GM23338 (cell line): ENCODE data around the gene RPL10A. TPM values are rescaled to one million over a fixed set of nuclear protein-coding genes. Genes with fewer than 3 reads are reported as not detected.

Source experiments
- ATAC-seq: fragments of 200-7000 bp; cut with Tn5 transposase; 3 replicates; pipeline ENCODE4 v1.9.1; 2020
- DNase-seq: peaks from one replicate; pipeline ENCODE4 v3.0.0-alpha.2; 2015; ENCODE audit warnings: low spot score
- H2AFZ ChIP-seq: fragments of 200-600 bp; sonication (generic); 2 replicates; pipeline ENCODE4 v1.8.0; 2016; ENCODE audit warnings: antibody characterized with exemption, mild to moderate bottlenecking, moderate library complexity
- H3F3A ChIP-seq: fragments of 200-600 bp; sonication (generic); replicated peaks from 2 replicates; pipeline ENCODE4 v1.8.0; 2017; ENCODE audit warnings: antibody characterized with exemption, mixed run types, low read depth
- H3K27ac ChIP-seq: fragments of 200-600 bp; sonication (generic); 2 replicates; pipeline ENCODE4 v1.6.1; 2016; ENCODE audit warnings: low read depth
- H3K27me3 ChIP-seq: fragments of 200-600 bp; sonication (generic); 2 replicates; pipeline ENCODE4 v1.8.0; 2016; ENCODE audit warnings: mild to moderate bottlenecking, mixed run types, moderate library complexity; ENCODE audit not compliant: insufficient read depth
- H3K36me3 ChIP-seq: fragments of 200-600 bp; sonication (generic); 2 replicates; pipeline ENCODE4 v1.8.0; 2016; ENCODE audit warnings: mild to moderate bottlenecking; ENCODE audit not compliant: insufficient read depth
- H3K4me1 ChIP-seq: fragments of 200-600 bp; sonication (generic); 2 replicates; pipeline ENCODE4 v1.8.0; 2016; ENCODE audit warnings: mild to moderate bottlenecking, moderate library complexity; ENCODE audit not compliant: insufficient read depth
- H3K4me2 ChIP-seq: fragments of 200-600 bp; sonication (generic); 2 replicates; pipeline ENCODE4 v1.7.1; 2017; ENCODE audit warnings: mixed run types
- H3K4me3 ChIP-seq: fragments of 200-600 bp; sonication (generic); 2 replicates; pipeline ENCODE4 v1.6.1; 2016; ENCODE audit warnings: mixed run types
- H3K79me2 ChIP-seq: fragments of 200-600 bp; sonication (generic); replicated peaks from 2 replicates; pipeline ENCODE4 v1.8.0; 2017; ENCODE audit warnings: mild to moderate bottlenecking; ENCODE audit not compliant: insufficient read depth
- H3K9me2 ChIP-seq: fragments of 200-600 bp; sonication (generic); 2 replicates; pipeline ENCODE4 v1.8.0; 2017; ENCODE audit not compliant: insufficient read depth
- H4K20me1 ChIP-seq: fragments of 200-600 bp; sonication (generic); replicated peaks from 2 replicates; pipeline ENCODE4 v1.8.0; 2017; ENCODE audit warnings: mild to moderate bottlenecking; ENCODE audit not compliant: insufficient read depth
- H3K27ac Mint-ChIP-seq: 2 replicates; pipeline ENCODE4 v1.8.0; 2020; ENCODE audit warnings: inconsistent platforms, mild to moderate bottlenecking, moderate library complexity, mixed read lengths
- H3K27me3 Mint-ChIP-seq: 3 replicates; pipeline ENCODE4 v1.8.0; 2022; ENCODE audit warnings: low read depth, mild to moderate bottlenecking, moderate library complexity, mixed read lengths, inconsistent platforms; ENCODE audit not compliant: insufficient read depth, poor library complexity
- H3K36me3 Mint-ChIP-seq: 3 replicates; pipeline ENCODE4 v1.8.0; 2021; ENCODE audit warnings: low read depth, mild to moderate bottlenecking, inconsistent platforms, moderate library complexity, mixed read lengths
- H3K4me1 Mint-ChIP-seq: 3 replicates; pipeline ENCODE4 v1.8.0; 2020; ENCODE audit warnings: mild to moderate bottlenecking, inconsistent platforms, mixed read lengths
- H3K4me3 Mint-ChIP-seq: 3 replicates; pipeline ENCODE4 v1.8.0; 2021; ENCODE audit warnings: moderate library complexity, mild to moderate bottlenecking, inconsistent platforms, mixed read lengths
- H3K9me3 Mint-ChIP-seq: 3 replicates; pipeline ENCODE4 v1.8.0; 2020; ENCODE audit warnings: moderate library complexity, mild to moderate bottlenecking, inconsistent platforms, mixed read lengths
- CREB1 ChIP-seq: fragments of 250-450 bp; sonication (Bioruptor Pico); IDR thresholded peaks from 2 replicates; pipeline ENCODE4 v1.5.0; 2020; ENCODE audit warnings: low read depth, mild to moderate bottlenecking, moderate library complexity
- EZH2 ChIP-seq: fragments of 200-600 bp; sonication (generic); IDR thresholded peaks from one replicate; pipeline ENCODE4 v1.8.0; 2017; ENCODE audit warnings: antibody characterized with exemption, mild to moderate bottlenecking, low read depth; ENCODE audit not compliant: unreplicated experiment
- POLR2AphosphoS5 ChIP-seq: IDR thresholded peaks from 2 replicates; pipeline ENCODE4 v1.6.1; 2016; ENCODE audit warnings: antibody characterized with exemption, low read depth
- STAT1 ChIP-seq: IDR thresholded peaks from one replicate; pipeline ENCODE4 v1.6.1; 2016; ENCODE audit warnings: antibody characterized with exemption; ENCODE audit not compliant: unreplicated experiment
- ZNF114 ChIP-seq: fragments of 250-450 bp; sonication (Bioruptor Pico); IDR thresholded peaks from 2 replicates; pipeline ENCODE4 v1.5.0; 2020; ENCODE audit warnings: mild to moderate bottlenecking, moderate library complexity
- ZNF331 ChIP-seq: fragments of 250-450 bp; sonication (Bioruptor Pico); IDR thresholded peaks from 2 replicates; pipeline ENCODE4 v1.5.0; 2020; ENCODE audit warnings: low read depth, mild to moderate bottlenecking, moderate library complexity
- ZNF462 ChIP-seq: fragments of 250-450 bp; sonication (Bioruptor Pico); IDR thresholded peaks from 2 replicates; pipeline ENCODE4 v1.5.0; 2020; ENCODE audit warnings: mild to moderate bottlenecking, moderate library complexity
- polyA plus RNA-seq: library from polyadenylated mRNA; unstranded; fragments of >200 nt; fragmentation: Nextera tagmentation; extraction: Ambion mirVana; gene quantifications from 2 replicates; pipeline ENCODE4 v1.2.1, GENCODE V29; 2016
- total RNA-seq: library from RNA; depleted of rRNA; stranded (reverse); fragments of >200 nt; shearing (Covaris generic); gene quantifications from 2 replicates; pipeline ENCODE4 v1.2.3, GENCODE V29; 2014
- TF ChIP-seq, protein P1 (sequence below), 2 experiments: fragments of 200-600 bp in 1 of 2; sonication (generic) in 1 of 2; conservative IDR thresholded peaks; 2 replicates each; pipeline versions ENCODE4 v1.5.1 to v1.6.1; 2016 to 2017; ENCODE audit warnings: antibody characterized with exemption in 2 of 2, low read depth in 2 of 2, mild to moderate bottlenecking in 2 of 2, moderate library complexity in 1 of 2
- TF ChIP-seq, protein P2 (sequence below): IDR thresholded peaks from one replicate; pipeline ENCODE4 v1.6.1; 2018; ENCODE audit warnings: antibody characterized with exemption; ENCODE audit not compliant: unreplicated experiment

Gene RPL10A
- total and polyA plus RNA-seq, 2 experiments from 2014 or later = 730 to 1,297 TPM

GRCh38 chr6:35474131-35474941 is 6.1 kb downstream of the RPL10A start:
- H3K27ac ChIP-seq = peak overlapping the region; percentile 98; the same call in 1 of the 2 replicates
- peaks cover 58% of the 10 kb centered on the region for H3K27me3 Mint-ChIP-seq
- H3K9me2 ChIP-seq = no peaks in the 10 kb centered on the region
- peaks cover 52% of the 10 kb centered on the region for H3F3A ChIP-seq
- H3K79me2 ChIP-seq = peaks cover 21% of the 10 kb centered on the region
- DNase-seq (peak; percentile 22), ATAC-seq (peak; percentile 21)
- peaks cover 34% of the 10 kb centered on the region for H3K36me3 ChIP-seq
- no peak overlapping the region for H3K4me3 Mint-ChIP-seq
- peaks cover 20% of the 10 kb centered on the region for H3K4me1 ChIP-seq
- H3K36me3 Mint-ChIP-seq = peaks cover 76% of the 10 kb centered on the region
- no peaks in the 10 kb centered on the region for H3K27me3 ChIP-seq
- H3K9me3 Mint-ChIP-seq = peaks cover 6% of the 10 kb centered on the region; the same call in 1 of the 3 replicates
- no peak overlapping the region for H3K27ac Mint-ChIP-seq
- peaks cover 47% of the 10 kb centered on the region for H3K4me1 Mint-ChIP-seq
- no peak overlapping the region for H3K4me2 ChIP-seq
- no peak overlapping the region for H2AFZ ChIP-seq
- no peak overlapping the region for H3K4me3 ChIP-seq
- TF ChIP-seq POLR2AphosphoS5 = peak; percentile 9; the same call in 1 of the 2 replicates
- TF ChIP-seq ZNF331 = no peak
- TF ChIP-seq EZH2 = no peak
- TF ChIP-seq, protein P1, sequence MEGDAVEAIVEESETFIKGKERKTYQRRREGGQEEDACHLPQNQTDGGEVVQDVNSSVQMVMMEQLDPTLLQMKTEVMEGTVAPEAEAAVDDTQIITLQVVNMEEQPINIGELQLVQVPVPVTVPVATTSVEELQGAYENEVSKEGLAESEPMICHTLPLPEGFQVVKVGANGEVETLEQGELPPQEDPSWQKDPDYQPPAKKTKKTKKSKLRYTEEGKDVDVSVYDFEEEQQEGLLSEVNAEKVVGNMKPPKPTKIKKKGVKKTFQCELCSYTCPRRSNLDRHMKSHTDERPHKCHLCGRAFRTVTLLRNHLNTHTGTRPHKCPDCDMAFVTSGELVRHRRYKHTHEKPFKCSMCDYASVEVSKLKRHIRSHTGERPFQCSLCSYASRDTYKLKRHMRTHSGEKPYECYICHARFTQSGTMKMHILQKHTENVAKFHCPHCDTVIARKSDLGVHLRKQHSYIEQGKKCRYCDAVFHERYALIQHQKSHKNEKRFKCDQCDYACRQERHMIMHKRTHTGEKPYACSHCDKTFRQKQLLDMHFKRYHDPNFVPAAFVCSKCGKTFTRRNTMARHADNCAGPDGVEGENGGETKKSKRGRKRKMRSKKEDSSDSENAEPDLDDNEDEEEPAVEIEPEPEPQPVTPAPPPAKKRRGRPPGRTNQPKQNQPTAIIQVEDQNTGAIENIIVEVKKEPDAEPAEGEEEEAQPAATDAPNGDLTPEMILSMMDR (conservative IDR thresholded peaks at IDR 0.05; ENCODE audit: low read depth in 2 of 2) = no peak
- no peak for TF ChIP-seq CREB1 (CRISPR knock-in tag)
- no peak for TF ChIP-seq ZNF114
- H4K20me1 ChIP-seq = peaks cover 35% of the 10 kb centered on the region

- Histone ChIP-seq H3K4me3 (no peak overlapping the region), H4K20me1 (peaks cover 28% of the 10 kb centered on the region), H3K79me2 (peaks cover 14% of the 10 kb centered on the region), H3K4me1 (peaks cover 19% of the 10 kb centered on the region), H3K27ac (no peak overlapping the region), H3K9me2 (no peaks in the 10 kb centered on the region), H3K4me2 (no peak overlapping the region), H3K36me3 (peaks cover 27% of the 10 kb centered on the region), H3F3A (peaks cover 45% of the 10 kb centered on the region), H3K27me3 (no peaks in the 10 kb centered on the region), H2AFZ (no peak overlapping the region)
- Mint-ChIP-seq H3K27ac (peak overlapping the region; percentile 72; the same call in 1 of the 2 replicates), H3K4me3 (no peak overlapping the region), H3K9me3 (no peaks in the 10 kb centered on the region; the same call in 1 of the 3 replicates), H3K27me3 (peaks cover 51% of the 10 kb centered on the region), H3K36me3 (peaks cover 69% of the 10 kb centered on the region), H3K4me1 (peaks cover 40% of the 10 kb centered on the region)
- DNase-seq (no peak), ATAC-seq (no peak)
- TF ChIP-seq, protein P2, sequence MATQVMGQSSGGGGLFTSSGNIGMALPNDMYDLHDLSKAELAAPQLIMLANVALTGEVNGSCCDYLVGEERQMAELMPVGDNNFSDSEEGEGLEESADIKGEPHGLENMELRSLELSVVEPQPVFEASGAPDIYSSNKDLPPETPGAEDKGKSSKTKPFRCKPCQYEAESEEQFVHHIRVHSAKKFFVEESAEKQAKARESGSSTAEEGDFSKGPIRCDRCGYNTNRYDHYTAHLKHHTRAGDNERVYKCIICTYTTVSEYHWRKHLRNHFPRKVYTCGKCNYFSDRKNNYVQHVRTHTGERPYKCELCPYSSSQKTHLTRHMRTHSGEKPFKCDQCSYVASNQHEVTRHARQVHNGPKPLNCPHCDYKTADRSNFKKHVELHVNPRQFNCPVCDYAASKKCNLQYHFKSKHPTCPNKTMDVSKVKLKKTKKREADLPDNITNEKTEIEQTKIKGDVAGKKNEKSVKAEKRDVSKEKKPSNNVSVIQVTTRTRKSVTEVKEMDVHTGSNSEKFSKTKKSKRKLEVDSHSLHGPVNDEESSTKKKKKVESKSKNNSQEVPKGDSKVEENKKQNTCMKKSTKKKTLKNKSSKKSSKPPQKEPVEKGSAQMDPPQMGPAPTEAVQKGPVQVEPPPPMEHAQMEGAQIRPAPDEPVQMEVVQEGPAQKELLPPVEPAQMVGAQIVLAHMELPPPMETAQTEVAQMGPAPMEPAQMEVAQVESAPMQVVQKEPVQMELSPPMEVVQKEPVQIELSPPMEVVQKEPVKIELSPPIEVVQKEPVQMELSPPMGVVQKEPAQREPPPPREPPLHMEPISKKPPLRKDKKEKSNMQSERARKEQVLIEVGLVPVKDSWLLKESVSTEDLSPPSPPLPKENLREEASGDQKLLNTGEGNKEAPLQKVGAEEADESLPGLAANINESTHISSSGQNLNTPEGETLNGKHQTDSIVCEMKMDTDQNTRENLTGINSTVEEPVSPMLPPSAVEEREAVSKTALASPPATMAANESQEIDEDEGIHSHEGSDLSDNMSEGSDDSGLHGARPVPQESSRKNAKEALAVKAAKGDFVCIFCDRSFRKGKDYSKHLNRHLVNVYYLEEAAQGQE = no peak
- TF ChIP-seq STAT1 (no peak), ZNF462 (CRISPR knock-in tag) (no peak)
These were observed 6.9 kb downstream of the RPL10A start for GRCh38 chr6:35474942-35475570.
